Testis (tissue), 3 donors: Measurements from ENCODE around the gene PXN. TPM values are rescaled to one million over a fixed set of nuclear protein-coding genes. Genes with fewer than 3 reads are reported as not detected.

Source experiments
- DNase-seq: peaks from one replicate; pipeline ENCODE4 v3.0.0-alpha.2; 2019
- H3K27ac ChIP-seq, 2 donors: fragments of 200-600 bp; sonication (generic); one replicate each; pipeline ENCODE4 v1.5.1; 2019
- H3K27me3 ChIP-seq: fragments of 200-600 bp; sonication (generic); one replicate; pipeline ENCODE4 v1.5.1; 2019
- H3K36me3 ChIP-seq: fragments of 200-600 bp; sonication (generic); one replicate; pipeline ENCODE4 v1.5.1; 2017; ENCODE audit warnings: low read depth; ENCODE audit errors: missing control alignments
- H3K4me1 ChIP-seq: fragments of 200-600 bp; sonication (generic); one replicate; pipeline ENCODE4 v1.5.1; 2019
- H3K4me3 ChIP-seq, 2 donors: fragments of 200-600 bp; sonication (generic); one replicate each; pipeline ENCODE4 v1.5.1; 2017 to 2019
- H3K9me3 ChIP-seq: fragments of 200-600 bp; sonication (generic); one replicate; pipeline ENCODE4 v1.5.1; 2017
- POLR2A ChIP-seq: fragments of 450-650 bp; IDR thresholded peaks from one replicate; pipeline ENCODE4 v1.6.1; 2017; ENCODE audit warnings: antibody characterized with exemption, mild to moderate bottlenecking, moderate library complexity
- WGBS, 2 donors: methylation state at CpG; one replicate each; pipeline ENCODE4 v1.1.5; 2018; 5-methylcytosine and 5-hydroxymethylcytosine counted together
- intact Hi-C: fragments of 100-400 bp; cut with DNase I; formaldehyde crosslinking; loops from one replicate; pipeline ENCODE4 v1.15.1; 2023; ENCODE audit warnings: low total_unique reads
- polyA plus RNA-seq: library from polyadenylated mRNA; stranded (reverse); fragments of 350-450 nt; fragmentation: Illumina TruSeq; extraction: RNeasy Lipid Tissue Mini Kit (QIAGEN cat#74804); gene quantifications from one replicate; pipeline ENCODE4 v1.2.3, GENCODE V29; 2014; ENCODE audit warnings: low read depth, low replicate concordance; ENCODE audit not compliant: insufficient read depth
- total RNA-seq, 2 donors: library from RNA; depleted of rRNA; stranded (reverse); fragments of >200 nt; gene quantifications; one replicate each; pipeline ENCODE4 v1.2.3, GENCODE V29; 2016
- TF ChIP-seq, protein P1 (sequence below), 3 experiments: fragments of 450-650 bp in 2 of 3; fragments of 200-600 bp in 1 of 3; sonication (generic) in 1 of 3; IDR thresholded peaks; one replicate each; pipeline ENCODE4 v1.5.1; 2016 to 2019; ENCODE audit warnings: antibody characterized with exemption in 3 of 3, mild to moderate bottlenecking in 2 of 3, moderate library complexity in 1 of 3

PXN gene
- total and polyA plus RNA-seq, 3 donors from 2014 or later, result 81.8 to 89.6 (median 84.9) TPM

DNA sequence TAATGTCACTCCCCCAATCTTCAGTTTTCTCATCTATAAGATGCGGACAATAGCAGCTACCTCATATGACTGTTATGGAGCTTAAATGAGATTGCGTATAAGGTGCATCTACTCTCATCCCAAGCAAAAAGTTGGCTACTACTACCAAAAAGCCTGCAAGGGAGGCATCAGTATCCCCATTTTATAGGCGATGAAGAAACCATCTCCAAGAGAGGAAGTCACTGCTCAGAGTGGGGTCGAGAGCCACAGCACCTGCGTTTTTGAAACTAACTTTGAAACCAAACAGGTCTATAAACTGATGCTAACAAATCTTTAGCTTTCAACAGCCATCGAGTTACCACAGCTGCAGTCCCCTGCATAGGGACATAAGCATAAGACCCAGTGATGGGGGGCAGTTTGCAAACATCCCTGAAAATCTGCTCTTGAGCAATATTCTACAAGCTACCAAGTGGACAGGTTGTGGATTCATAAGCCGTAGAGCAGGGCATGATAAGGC lies 74.5 kb downstream of the PXN start:
- WGBS, 2 donors, result 83 to 95% methylated on average over 7 of the region's 7 CpGs
- Histone ChIP-seq H3K4me1 (peaks cover 10% of the 10 kb centered on the region), H3K9me3 (no peaks in the 10 kb centered on the region), H3K27me3 (no peaks in the 10 kb centered on the region), H3K36me3 (no peaks in the 10 kb centered on the region), H3K27ac (no peak overlapping the region), H3K4me3 (no peak overlapping the region)
- intact Hi-C loops, result no loop called here
- TF ChIP-seq, protein P1, sequence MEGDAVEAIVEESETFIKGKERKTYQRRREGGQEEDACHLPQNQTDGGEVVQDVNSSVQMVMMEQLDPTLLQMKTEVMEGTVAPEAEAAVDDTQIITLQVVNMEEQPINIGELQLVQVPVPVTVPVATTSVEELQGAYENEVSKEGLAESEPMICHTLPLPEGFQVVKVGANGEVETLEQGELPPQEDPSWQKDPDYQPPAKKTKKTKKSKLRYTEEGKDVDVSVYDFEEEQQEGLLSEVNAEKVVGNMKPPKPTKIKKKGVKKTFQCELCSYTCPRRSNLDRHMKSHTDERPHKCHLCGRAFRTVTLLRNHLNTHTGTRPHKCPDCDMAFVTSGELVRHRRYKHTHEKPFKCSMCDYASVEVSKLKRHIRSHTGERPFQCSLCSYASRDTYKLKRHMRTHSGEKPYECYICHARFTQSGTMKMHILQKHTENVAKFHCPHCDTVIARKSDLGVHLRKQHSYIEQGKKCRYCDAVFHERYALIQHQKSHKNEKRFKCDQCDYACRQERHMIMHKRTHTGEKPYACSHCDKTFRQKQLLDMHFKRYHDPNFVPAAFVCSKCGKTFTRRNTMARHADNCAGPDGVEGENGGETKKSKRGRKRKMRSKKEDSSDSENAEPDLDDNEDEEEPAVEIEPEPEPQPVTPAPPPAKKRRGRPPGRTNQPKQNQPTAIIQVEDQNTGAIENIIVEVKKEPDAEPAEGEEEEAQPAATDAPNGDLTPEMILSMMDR (IDR thresholded peaks at IDR 0.05), result no peak
- no peak for TF ChIP-seq POLR2A
- DNase-seq, result no peak

DNA sequence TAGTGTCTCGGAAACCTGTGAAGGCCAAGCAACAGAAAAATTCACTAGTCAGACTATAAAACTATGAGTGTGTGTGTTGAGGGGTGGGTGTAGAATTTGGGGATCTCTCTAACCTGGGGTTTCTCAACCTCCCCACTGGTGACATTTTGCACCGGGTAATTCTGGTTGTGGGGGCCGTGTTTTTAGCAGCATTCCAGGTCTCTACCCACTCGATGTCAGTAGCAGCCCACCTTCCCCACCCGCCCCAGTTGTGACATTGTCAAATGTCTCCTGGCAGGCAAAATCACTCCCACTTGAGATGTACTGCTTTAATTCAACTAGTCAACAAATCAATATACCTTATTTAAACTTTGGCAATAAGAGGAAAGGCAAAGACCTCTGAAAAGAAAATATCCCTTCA lies 75.1 kb downstream of the PXN start:
- no peak for DNase-seq
- peaks cover 10% of the 10 kb centered on the region for H3K4me1 ChIP-seq
- TF ChIP-seq POLR2A, result no peak
- TF ChIP-seq, protein P1 (IDR thresholded peaks at IDR 0.05), result no peak
- no peak overlapping the region for H3K27ac ChIP-seq
- H3K4me3 ChIP-seq, result no peak overlapping the region
- H3K27me3 ChIP-seq, result no peaks in the 10 kb centered on the region
- 88 to 90% methylated on average over 5 of the region's 5 CpGs for WGBS, 2 donors
- intact Hi-C loops, result no loop called here
- no peaks in the 10 kb centered on the region for H3K9me3 ChIP-seq
- no peaks in the 10 kb centered on the region for H3K36me3 ChIP-seq

DNA sequence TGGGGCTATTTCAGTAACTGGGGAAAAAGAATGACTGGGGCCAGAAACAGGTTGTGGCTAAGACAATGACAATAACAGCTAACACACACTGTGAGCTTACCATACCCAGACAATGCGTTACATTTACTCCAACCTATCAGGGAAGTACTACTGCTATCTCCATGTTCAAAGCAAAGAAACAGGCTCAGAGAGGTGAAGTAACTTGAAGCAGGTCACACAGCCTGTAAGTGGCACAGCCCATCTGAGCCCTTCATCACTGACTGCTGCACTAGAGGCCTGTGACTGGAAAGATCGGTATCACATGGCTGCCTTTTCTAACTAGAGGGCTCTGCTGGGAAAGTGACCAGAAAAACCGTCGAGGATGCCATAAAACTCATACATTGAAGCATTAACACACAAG lies 78.9 kb downstream of the PXN start:
- H3K36me3 ChIP-seq, result no peaks in the 10 kb centered on the region
- H3K9me3 ChIP-seq, result no peaks in the 10 kb centered on the region
- intact Hi-C loops, result no loop called here
- 81 to 85% methylated on average over 4 of the region's 4 CpGs for WGBS, 2 donors
- no peak overlapping the region for H3K4me3 ChIP-seq
- no peak overlapping the region for H3K27ac ChIP-seq
- peaks cover 7% of the 10 kb centered on the region for H3K4me1 ChIP-seq
- TF ChIP-seq, protein P1 (IDR thresholded peaks at IDR 0.05), result no peak
- TF ChIP-seq POLR2A, result no peak
- no peaks in the 10 kb centered on the region for H3K27me3 ChIP-seq
- no peak for DNase-seq

DNA sequence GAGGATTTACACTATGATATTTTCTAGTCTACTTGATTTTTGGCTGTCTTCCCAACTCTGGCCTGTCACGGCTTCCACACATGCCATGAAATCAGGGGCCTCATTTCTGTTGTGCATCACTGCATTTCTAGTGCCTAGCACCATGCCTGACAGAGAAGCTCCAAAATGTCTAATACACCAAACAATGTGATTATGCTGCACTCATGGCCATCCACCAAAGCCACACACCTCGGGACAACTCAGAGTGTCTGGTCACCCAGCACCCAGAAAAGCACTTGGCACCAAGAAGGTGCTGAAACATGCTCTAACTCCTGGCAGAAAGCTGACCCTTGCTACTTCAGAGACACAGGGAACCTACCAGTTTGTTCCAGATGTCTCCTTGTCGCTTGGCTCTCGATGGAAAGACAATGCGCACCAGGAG lies 82.3 kb downstream of the PXN start:
- Histone ChIP-seq H3K4me1 (peaks cover 7% of the 10 kb centered on the region), H3K4me3 (no peak overlapping the region), H3K27me3 (no peaks in the 10 kb centered on the region), H3K36me3 (no peaks in the 10 kb centered on the region), H3K27ac (no peak overlapping the region), H3K9me3 (no peaks in the 10 kb centered on the region)
- intact Hi-C loops, result no loop called here
- DNase-seq, result peak; percentile 38
- TF ChIP-seq, protein P1 (IDR thresholded peaks at IDR 0.05), result no peak
- TF ChIP-seq POLR2A, result no peak
- 38 to 73% methylated on average over 5 of the region's 5 CpGs for WGBS, 2 donors

DNA sequence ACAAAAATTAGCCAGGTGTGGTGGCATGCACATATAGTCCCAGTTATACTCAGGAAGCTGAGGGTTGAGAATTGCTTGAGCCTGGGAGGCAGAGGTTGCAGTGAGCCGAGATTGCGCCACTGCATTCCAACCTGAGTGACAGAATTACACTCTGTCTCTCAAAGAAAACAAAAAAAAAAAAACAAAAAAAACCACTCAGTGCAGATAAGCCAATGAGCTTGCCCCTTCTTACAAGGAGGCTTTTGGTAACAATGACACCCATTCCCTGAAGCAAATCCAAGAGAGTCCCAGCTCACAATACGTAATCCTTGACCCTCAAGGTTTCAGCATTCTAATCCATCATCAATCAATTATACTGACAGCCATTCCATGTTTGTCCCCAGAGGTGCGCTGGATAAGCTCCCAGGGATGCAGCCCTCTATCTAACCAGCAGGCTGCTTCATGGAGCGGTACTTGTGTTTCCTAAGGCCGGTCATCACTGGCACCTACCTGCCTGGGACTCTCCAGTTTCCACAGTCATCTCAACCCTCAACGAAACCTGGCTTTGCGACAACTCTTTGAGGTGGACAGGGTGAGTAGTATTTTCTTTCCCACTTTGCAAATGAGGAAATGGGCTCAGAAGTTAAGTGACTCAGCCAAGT lies 83.4 kb downstream of the PXN start:
- TF ChIP-seq POLR2A, result no peak
- TF ChIP-seq, protein P1 (IDR thresholded peaks at IDR 0.05), result no peak
- Histone ChIP-seq H3K36me3 (no peaks in the 10 kb centered on the region), H3K27me3 (no peaks in the 10 kb centered on the region), H3K9me3 (no peaks in the 10 kb centered on the region), H3K4me1 (peaks cover 7% of the 10 kb centered on the region), H3K27ac (no peak overlapping the region), H3K4me3 (no peak overlapping the region)
- intact Hi-C loops, result no loop called here
- no peak for DNase-seq
- WGBS, 2 donors, result 86 to 91% methylated on average over 8 of the region's 8 CpGs
